ENCODE data around the gene JAK3.

DNA sequence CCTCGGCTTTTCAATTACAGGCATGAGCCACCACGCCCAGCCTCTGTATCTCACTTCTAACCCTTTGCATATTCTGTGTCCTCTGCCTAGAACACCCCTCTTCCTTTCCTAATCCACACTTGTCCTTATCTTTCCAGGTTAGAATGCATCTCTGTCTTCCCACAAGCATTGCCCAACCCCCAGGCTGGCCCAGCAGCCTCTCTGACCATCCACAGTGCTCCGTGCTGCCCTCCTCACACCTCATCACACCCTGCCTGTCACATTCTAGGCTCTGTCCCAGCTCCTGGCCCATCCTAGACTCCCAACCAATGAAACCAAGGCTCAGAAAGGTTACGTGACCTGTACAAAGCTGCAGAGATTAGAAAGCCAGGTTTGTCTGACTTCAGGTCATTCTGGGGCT lies 11.3 kb downstream of the JAK3 start:
- TF ChIP-seq SIN3A (IDR thresholded peaks at IDR 0.05; ENCODE audit: borderline replicate concordance, insufficient read depth, low read length) (no peak), POLR2AphosphoS5 (IDR thresholded peaks at IDR 0.05; ENCODE audit: low read depth, low read length) (no peak), TAF1 (IDR thresholded peaks at IDR 0.05; ENCODE audit: borderline replicate concordance, insufficient read depth, low read length) (no peak), FOXP2 (optimal IDR thresholded peaks at IDR 0.05; ENCODE audit: borderline replicate concordance, extremely low read depth, extremely low read length, insufficient read depth) (no peak)
- TF ChIP-seq, protein P1, sequence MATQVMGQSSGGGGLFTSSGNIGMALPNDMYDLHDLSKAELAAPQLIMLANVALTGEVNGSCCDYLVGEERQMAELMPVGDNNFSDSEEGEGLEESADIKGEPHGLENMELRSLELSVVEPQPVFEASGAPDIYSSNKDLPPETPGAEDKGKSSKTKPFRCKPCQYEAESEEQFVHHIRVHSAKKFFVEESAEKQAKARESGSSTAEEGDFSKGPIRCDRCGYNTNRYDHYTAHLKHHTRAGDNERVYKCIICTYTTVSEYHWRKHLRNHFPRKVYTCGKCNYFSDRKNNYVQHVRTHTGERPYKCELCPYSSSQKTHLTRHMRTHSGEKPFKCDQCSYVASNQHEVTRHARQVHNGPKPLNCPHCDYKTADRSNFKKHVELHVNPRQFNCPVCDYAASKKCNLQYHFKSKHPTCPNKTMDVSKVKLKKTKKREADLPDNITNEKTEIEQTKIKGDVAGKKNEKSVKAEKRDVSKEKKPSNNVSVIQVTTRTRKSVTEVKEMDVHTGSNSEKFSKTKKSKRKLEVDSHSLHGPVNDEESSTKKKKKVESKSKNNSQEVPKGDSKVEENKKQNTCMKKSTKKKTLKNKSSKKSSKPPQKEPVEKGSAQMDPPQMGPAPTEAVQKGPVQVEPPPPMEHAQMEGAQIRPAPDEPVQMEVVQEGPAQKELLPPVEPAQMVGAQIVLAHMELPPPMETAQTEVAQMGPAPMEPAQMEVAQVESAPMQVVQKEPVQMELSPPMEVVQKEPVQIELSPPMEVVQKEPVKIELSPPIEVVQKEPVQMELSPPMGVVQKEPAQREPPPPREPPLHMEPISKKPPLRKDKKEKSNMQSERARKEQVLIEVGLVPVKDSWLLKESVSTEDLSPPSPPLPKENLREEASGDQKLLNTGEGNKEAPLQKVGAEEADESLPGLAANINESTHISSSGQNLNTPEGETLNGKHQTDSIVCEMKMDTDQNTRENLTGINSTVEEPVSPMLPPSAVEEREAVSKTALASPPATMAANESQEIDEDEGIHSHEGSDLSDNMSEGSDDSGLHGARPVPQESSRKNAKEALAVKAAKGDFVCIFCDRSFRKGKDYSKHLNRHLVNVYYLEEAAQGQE (IDR thresholded peaks at IDR 0.05; ENCODE audit: insufficient read depth in 1 of 2, low read depth in 2 of 2, low read length in 2 of 2) = no peak

Measured in PFSK-1 (cell line).